Pancreas (tissue), 10 donors: Measurements from ENCODE around the gene PHIP. TPM values are rescaled to one million over a fixed set of nuclear protein-coding genes. Genes with fewer than 3 reads are reported as not detected.

Experiments
- ATAC-seq, 4 donors: fragments of 200-7000 bp; cut with Tn5 transposase; one replicate each; pipeline versions ENCODE4 v1.8.0 to v1.9.1; 2020; ENCODE audit warnings: mild to moderate bottlenecking in 4 of 4, moderate library complexity in 4 of 4
- DNase-seq, 6 donors: peaks; one replicate each; pipeline ENCODE4 v3.0.0-alpha.2; 2020
- FAIRE-seq: peaks from 2 replicates; lab custom pipeline; 2012; peaks lifted over from hg19 to GRCh38; lab: Jason Lieb, UNC
- H3K27ac ChIP-seq, 4 donors: fragments of 200-600 bp; sonication (generic); 1 replicate in 3 of 4; 2 replicates in 1 of 4; pipeline versions ENCODE4 v1.5.0 to v1.8.0; 2020
- H3K27me3 ChIP-seq, 4 donors: fragments of 200-600 bp; one replicate each; pipeline ENCODE4 v1.8.0; 2021
- H3K36me3 ChIP-seq, 3 donors: fragments of 200-600 bp; sonication (generic) in 1 of 3; one replicate each; pipeline versions ENCODE4 v1.5.0 to v1.8.0; 2020 to 2021
- H3K4me1 ChIP-seq, 3 donors: fragments of 200-600 bp; one replicate each; pipeline ENCODE4 v1.8.0; 2021
- H3K4me3 ChIP-seq, 4 donors: fragments of 200-600 bp; sonication (generic) in 2 of 4; one replicate each; pipeline versions ENCODE4 v1.5.0 to v1.8.0; 2020 to 2021
- H3K9me3 ChIP-seq, 4 donors: fragments of 200-600 bp; one replicate each; pipeline ENCODE4 v1.8.0; 2021
- CTCF ChIP-seq, 4 donors: fragments of 200-600 bp; sonication (generic) in 3 of 4; IDR thresholded peaks; one replicate each; pipeline versions ENCODE4 v1.5.0 to v1.8.0; 2021; ENCODE audit warnings: antibody characterized with exemption in 4 of 4
- WGBS, 2 donors: extraction: QIAGEN DNeasy Blood & Tissue Kit; methylation state at CpG; one replicate each; pipeline ENCODE4 v1.1.7; 2013; 5-methylcytosine and 5-hydroxymethylcytosine counted together
- intact Hi-C, 3 donors: fragments of 100-400 bp; cut with DNase I; formaldehyde crosslinking; loops; one replicate each; pipeline versions ENCODE4 v1.11.1 to v1.14.2; 2022
- polyA plus RNA-seq, 2 donors: library from polyadenylated mRNA; stranded (reverse); fragments of 200-250 nt; gene quantifications; one replicate each; pipeline ENCODE4 v1.2.3, GENCODE V29; 2013
- total RNA-seq, 6 donors: library from RNA; stranded (reverse); fragmentation: NEBNext Ultra II Directional in 4 of 6; extraction: Animal tissue kit (Norgen Biotek cat#: 25700) in 4 of 6; gene quantifications; one replicate each; pipeline versions ENCODE4 v1.2.1 to v1.2.4, GENCODE V29; 2021 to 2023
- donor health status: healthy with polysubstance abuse.
- donor health status: DM: no; HTN: no; CAD: no; lungs with moderate emphysema.
- donor health status: DM: no; HTN: no; CAD: no.
- donor health status: control.
- donor health status: control.
- donor health status: Bipolar disorder and iron deficiency.
- donor health status: DM: yes; HTN: yes; CAD: no.
- donor health status: DM: no; HTN: no; CAD: no.
- donor health status: DM: no; HTN: no; CAD: no.
- donor health status: DM: yes; HTN: yes; CAD: no.

Gene PHIP
- total and polyA plus RNA-seq, 8 donors = 8.3 to 17.9 (median 11.0) TPM

- FAIRE-seq (no peak), ATAC-seq (no peak), DNase-seq (no peak)
- no peaks in the 10 kb centered on the region for H3K27me3 ChIP-seq
- intact Hi-C loops = no loop called here
- 95 to 97% methylated on average over 1 of the region's 1 CpG for WGBS, 2 donors
- H3K27ac ChIP-seq = no peak overlapping the region
- no peaks in the 10 kb centered on the region for H3K9me3 ChIP-seq
- peaks cover 0 to 8% (median 0%) of the 10 kb centered on the region in 3 donors for H3K4me1 ChIP-seq
- no peak for TF ChIP-seq CTCF (IDR thresholded peaks at IDR 0.05)
- H3K4me3 ChIP-seq = no peak overlapping the region
- peaks cover 4 to 39% (median 9%) of the 10 kb centered on the region in 3 donors for H3K36me3 ChIP-seq
Observed at GRCh38 chr6:78986161-78986560, 91.9 kb downstream of the PHIP start.

- H3K27me3 ChIP-seq = no peaks in the 10 kb centered on the region
- ATAC-seq (no peak), DNase-seq (no peak), FAIRE-seq (no peak)
- intact Hi-C loops = no loop called here
- H3K4me3 ChIP-seq = no peak overlapping the region
- H3K36me3 ChIP-seq = peaks cover 4 to 47% (median 6%) of the 10 kb centered on the region in 3 donors
- no peak overlapping the region for H3K27ac ChIP-seq
- WGBS, 2 donors = 86 to 91% methylated on average over 4 of the region's 4 CpGs
- H3K4me1 ChIP-seq = peaks cover 0 to under 1% (median 0%) of the 10 kb centered on the region in 3 donors
- no peaks in the 10 kb centered on the region for H3K9me3 ChIP-seq
- no peak for TF ChIP-seq CTCF (IDR thresholded peaks at IDR 0.05)
Observed at GRCh38 chr6:78984225-78984950, 93.7 kb downstream of the PHIP start.

- Histone ChIP-seq H3K4me3 (no peak overlapping the region), H3K27me3 (no peaks in the 10 kb centered on the region), H3K4me1 (peaks cover 0 to 4% (median 0%) of the 10 kb centered on the region in 3 donors), H3K36me3 (peaks cover 4 to 74% (median 15%) of the 10 kb centered on the region in 3 donors), H3K27ac (no peak overlapping the region), H3K9me3 (no peaks in the 10 kb centered on the region)
- WGBS, 2 donors = 83 to 93% methylated on average over 3 of the region's 3 CpGs
- FAIRE-seq = no peak
- no peak for TF ChIP-seq CTCF (IDR thresholded peaks at IDR 0.05)
- no peak for ATAC-seq
- DNase-seq = no peak
- intact Hi-C loops = no loop called here
Observed at GRCh38 chr6:78967191-78967590, 110.9 kb downstream of the PHIP start.

GRCh38 chr6:78966542-78966941, 111.5 kb downstream of the PHIP start:
- no peaks in the 10 kb centered on the region for H3K27me3 ChIP-seq
- 91 to 97% methylated on average over 4 of the region's 4 CpGs for WGBS, 2 donors
- FAIRE-seq (no peak), DNase-seq (no peak), ATAC-seq (no peak)
- peaks cover 4 to 81% (median 18%) of the 10 kb centered on the region in 3 donors for H3K36me3 ChIP-seq
- peaks cover 0 to 4% (median 0%) of the 10 kb centered on the region in 3 donors for H3K4me1 ChIP-seq
- no peak overlapping the region for H3K27ac ChIP-seq
- no peaks in the 10 kb centered on the region for H3K9me3 ChIP-seq
- no peak overlapping the region for H3K4me3 ChIP-seq
- no peak for TF ChIP-seq CTCF (IDR thresholded peaks at IDR 0.05)
- intact Hi-C loops = no loop called here

GRCh38 chr6:78962448-78962847, 115.6 kb downstream of the PHIP start:
- no peak for ATAC-seq
- intact Hi-C loops = no loop called here
- no peak overlapping the region for H3K4me3 ChIP-seq
- no peak for FAIRE-seq
- 97 to 100% methylated on average over 1 of the region's 1 CpG for WGBS, 2 donors
- H3K27ac ChIP-seq = no peak overlapping the region
- peaks cover 0 to 4% (median 0%) of the 10 kb centered on the region in 3 donors for H3K4me1 ChIP-seq
- no peaks in the 10 kb centered on the region for H3K9me3 ChIP-seq
- no peak for DNase-seq
- H3K27me3 ChIP-seq = no peaks in the 10 kb centered on the region
- no peak for TF ChIP-seq CTCF (IDR thresholded peaks at IDR 0.05)
- H3K36me3 ChIP-seq = peaks cover 4 to 60% (median 12%) of the 10 kb centered on the region in 3 donors
